HG03439 (cell line): Measurements from ENCODE around the gene CDK11B.
"Not testable (repeated sequence)": the region's sequence is repeated elsewhere in the genome, so short reads cannot be mapped to it uniquely, and the experiment has no call there.

Experiments used
- ATAC-seq: cut with Tn5 transposase; IDR thresholded peaks from one replicate; pipeline ENCODE4 v1.9.1; 2021; ENCODE audit warnings: mild to moderate bottlenecking, moderate library complexity; ENCODE audit not compliant: unreplicated experiment

Gene CDK11B

GRCh38 chr1:1683104-1683905 lies 24.5 kb upstream of the CDK11B start:
- ATAC-seq: no peak

GRCh38 chr1:1680912-1681273 lies 22.1 kb upstream of the CDK11B start:
- ATAC-seq: no peak

GRCh38 chr1:1680031-1680911 lies 21.5 kb upstream of the CDK11B start:
- no peak for ATAC-seq

GRCh38 chr1:1678581-1679380 lies 20.0 kb upstream of the CDK11B start:
- no peak for ATAC-seq

- no peak for ATAC-seq
Observed at GRCh38 chr1:1677718-1678580, 19.1 kb upstream of the CDK11B start.

GRCh38 chr1:1676087-1676486 lies 17.3 kb upstream of the CDK11B start:
- ATAC-seq: not testable (repeated sequence)

GRCh38 chr1:1675218-1675617 lies 16.4 kb upstream of the CDK11B start:
- ATAC-seq: peak; percentile 32

- not testable (repeated sequence) for ATAC-seq
Observed at GRCh38 chr1:1674806-1675205, 16.0 kb upstream of the CDK11B start.

GRCh38 chr1:1672181-1672965 lies 13.6 kb upstream of the CDK11B start:
- no peak for ATAC-seq

GRCh38 chr1:1671365-1672119 lies 12.7 kb upstream of the CDK11B start:
- no peak for ATAC-seq

GRCh38 chr1:1670866-1671265 lies 12.1 kb upstream of the CDK11B start:
- no peak for ATAC-seq

- no peak for ATAC-seq
Observed at GRCh38 chr1:1669468-1670440, 10.9 kb upstream of the CDK11B start.

GRCh38 chr1:1666526-1666925 lies 7.7 kb upstream of the CDK11B start:
- ATAC-seq: no peak

- ATAC-seq: no peak
Observed at GRCh38 chr1:1665815-1666251, 7.0 kb upstream of the CDK11B start.

- ATAC-seq: no peak
Observed at GRCh38 chr1:1664941-1665814, 6.4 kb upstream of the CDK11B start.

- ATAC-seq: not testable (repeated sequence)
Observed at GRCh38 chr1:1664318-1664717, 5.5 kb upstream of the CDK11B start.
